Measurements from ENCODE around the gene B2M.

- peak; percentile 86 for TF ChIP-seq POLR2A (IDR thresholded peaks at IDR 0.05; ENCODE audit: low read depth, low read length)
- TF ChIP-seq POLR2AphosphoS5 (IDR thresholded peaks at IDR 0.05; ENCODE audit: low read depth, low read length), result peak; percentile 72
Observed at GRCh38 chr15:44728576-44729407, 17.5 kb downstream of the B2M start.

Data from GM12892 (cell line).